ENCODE results near the gene ZBTB8B. TPM values are rescaled to one million over a fixed set of nuclear protein-coding genes. Genes with fewer than 3 reads are reported as not detected.
"Not testable (repeated sequence)": the region's sequence is repeated elsewhere in the genome, so short reads cannot be mapped to it uniquely, and the experiment has no call there.

ZBTB8B gene
- total RNA-seq, result not detected

DNA sequence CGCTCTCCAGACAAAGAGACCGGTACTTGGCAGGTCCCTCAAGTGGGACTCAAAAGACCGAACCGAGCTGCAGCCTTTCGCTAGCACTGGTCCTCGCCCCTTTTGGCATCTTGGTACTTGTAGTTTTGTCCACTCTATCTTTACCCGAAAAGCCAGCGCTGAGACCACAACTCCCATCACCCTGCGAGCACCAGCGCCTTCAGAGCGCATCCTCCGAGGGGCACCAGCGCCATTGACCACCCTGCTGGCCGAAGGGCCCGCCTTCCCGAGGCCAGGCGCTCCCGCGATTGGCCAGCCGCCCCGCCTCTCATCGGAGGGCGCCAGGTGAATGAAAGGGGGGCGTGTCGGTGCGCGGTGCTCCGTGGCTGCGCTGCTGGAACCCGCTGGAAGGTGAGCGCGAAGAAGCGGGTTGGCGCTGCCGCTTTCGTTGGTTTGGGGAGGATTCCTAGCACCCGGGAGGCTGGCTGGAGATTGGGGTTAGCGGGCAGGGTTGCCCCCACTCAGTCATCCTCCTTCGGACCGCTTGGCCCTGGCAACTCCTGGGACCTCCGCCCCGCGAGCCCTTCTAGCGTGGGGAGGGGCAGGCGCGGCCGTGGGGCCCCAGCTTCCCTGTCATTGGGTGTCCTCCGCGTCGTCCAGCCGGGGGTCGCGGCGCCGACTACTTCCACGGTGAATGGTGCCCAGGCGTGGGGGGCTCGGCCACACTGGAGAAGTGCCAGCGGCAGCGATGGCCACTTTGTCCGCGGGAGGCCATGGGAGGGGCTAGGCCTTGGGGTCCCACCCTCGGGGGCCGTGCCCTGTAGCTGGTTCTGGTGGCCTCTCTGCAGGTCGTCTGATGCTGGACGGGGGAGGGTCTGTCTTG, at the start of gene ZBTB8B:
Gene ZBTB8B (plus strand): TSS at position 357 of the 862 bp plus-strand sequence. CDS start 5,553 bp downstream, outside the sequence.
- Mint-ChIP-seq H3K9me3 (no peaks in the 10 kb centered on the region), H3K4me3 (peak within 1 kb of the TSS; percentile 17), H3K27ac (no peak within 1 kb of the TSS), H3K27me3 (peaks cover 46% of the 10 kb centered on the region), H3K36me3 (ENCODE audit: low read depth) (no peaks in the 10 kb centered on the region), H3K4me1 (peaks cover 10% of the 10 kb centered on the region)
- CTCF ChIA-PET, result interaction anchor here (0.9 to 1.1 kb wide), 2 partner anchors 15 to 56 kb away, joined by 3 read pairs; no protein-coding TSS in a partner anchor
- POLR2A ChIA-PET, result no interaction called here
- DNase-seq, result peak; percentile 17

DNA sequence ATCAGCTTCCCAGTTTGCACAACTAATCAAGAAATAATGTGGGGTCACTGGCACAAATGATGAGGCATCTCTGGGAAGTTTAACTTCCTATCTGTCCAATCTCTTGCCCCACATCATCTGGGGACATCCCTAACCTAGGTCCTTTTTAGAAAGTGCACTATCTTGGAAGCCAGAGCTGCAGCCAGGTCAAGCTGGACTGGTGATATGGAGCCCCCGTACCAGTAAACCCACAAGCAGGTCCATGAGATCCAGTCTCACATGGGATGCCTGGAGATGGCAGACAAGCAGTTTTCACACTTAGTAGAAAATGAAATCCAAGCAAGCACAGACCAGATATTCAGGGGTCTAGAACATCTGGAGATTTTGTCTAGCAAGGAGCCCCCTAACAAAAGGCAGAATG, 43.1 kb upstream of the ZBTB8B start:
- H3K27me3 Mint-ChIP-seq, result peaks cover 33% of the 10 kb centered on the region
- H3K27ac Mint-ChIP-seq, result no peak overlapping the region
- ChIA-PET POLR2A (no interaction called here), CTCF (no interaction called here)
- no peak for DNase-seq
- no peak overlapping the region for H3K4me3 Mint-ChIP-seq
- H3K36me3 Mint-ChIP-seq (ENCODE audit: low read depth), result no peaks in the 10 kb centered on the region
- H3K9me3 Mint-ChIP-seq, result no peaks in the 10 kb centered on the region
- H3K4me1 Mint-ChIP-seq, result no peaks in the 10 kb centered on the region

DNA sequence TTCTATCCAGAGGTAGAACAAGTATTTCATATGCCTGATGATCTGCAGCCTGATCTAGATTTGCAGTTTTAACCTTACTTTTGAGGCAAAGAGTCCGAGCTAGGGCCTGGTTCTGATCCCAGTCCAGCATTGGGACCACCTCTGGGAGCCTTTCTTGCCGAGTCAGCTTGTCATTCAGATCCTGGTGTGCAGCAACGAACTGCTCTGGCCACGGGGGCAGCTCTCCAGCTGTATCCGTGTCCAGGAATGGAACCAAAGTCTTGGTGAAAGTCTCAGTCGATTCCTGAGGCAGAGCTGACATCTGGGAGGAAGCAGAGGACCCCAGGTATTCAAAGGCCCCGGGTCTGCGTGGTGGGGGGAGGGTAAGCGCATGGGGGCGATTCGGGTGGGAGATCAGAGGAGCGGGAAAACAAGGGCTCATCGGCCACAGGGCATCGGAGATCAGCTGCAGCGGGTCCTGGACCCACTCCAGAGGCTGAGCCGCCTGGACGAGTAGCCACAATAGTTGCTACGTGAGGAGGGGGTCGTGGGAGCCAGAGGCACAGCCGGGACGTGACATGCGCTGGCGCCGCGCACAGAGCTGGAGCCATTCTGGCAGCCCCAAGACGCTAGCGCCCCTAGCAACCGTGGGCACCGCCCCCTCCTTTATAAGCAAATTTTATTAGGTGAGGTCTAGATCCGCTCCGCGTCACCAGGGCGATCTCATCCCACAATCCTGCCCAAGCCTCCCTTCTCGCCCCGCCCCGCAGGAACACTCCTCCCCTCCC, 38.2 kb upstream of the ZBTB8B start:
- CTCF ChIA-PET, result interaction anchor here (1.0 to 1.1 kb wide), 2 partner anchors 22 to 25 kb away, joined by 3 to 4 read pairs; no protein-coding TSS in a partner anchor
- peaks cover 55% of the 10 kb centered on the region for H3K27me3 Mint-ChIP-seq

GRCh38 chr1:32427264-32427963, 37.5 kb upstream of the ZBTB8B start:
- no peaks in the 10 kb centered on the region for H3K4me1 Mint-ChIP-seq
- H3K27ac Mint-ChIP-seq, result no peak overlapping the region
- POLR2A ChIA-PET, result interaction anchor here (1.2 kb wide), 1 partner anchor 354 kb away, joined by 3 read pairs; no protein-coding TSS in a partner anchor
- CTCF ChIA-PET, result no interaction called here
- H3K4me3 Mint-ChIP-seq, result no peak overlapping the region
- H3K27me3 Mint-ChIP-seq, result peaks cover 57% of the 10 kb centered on the region
- H3K36me3 Mint-ChIP-seq (ENCODE audit: low read depth), result no peaks in the 10 kb centered on the region
- DNase-seq, result no peak
- no peaks in the 10 kb centered on the region for H3K9me3 Mint-ChIP-seq

More for the DNA sequence above, 38.2 kb upstream of the ZBTB8B start:
- no peaks in the 10 kb centered on the region for H3K4me1 Mint-ChIP-seq
- DNase-seq, result no peak
- no peak overlapping the region for H3K27ac Mint-ChIP-seq
- H3K4me3 Mint-ChIP-seq, result no peak overlapping the region
- H3K36me3 Mint-ChIP-seq (ENCODE audit: low read depth), result no peaks in the 10 kb centered on the region
- POLR2A ChIA-PET, result interaction anchor here (1.2 kb wide), 1 partner anchor 353 kb away, joined by 3 read pairs; no protein-coding TSS in a partner anchor
- no peaks in the 10 kb centered on the region for H3K9me3 Mint-ChIP-seq

DNA sequence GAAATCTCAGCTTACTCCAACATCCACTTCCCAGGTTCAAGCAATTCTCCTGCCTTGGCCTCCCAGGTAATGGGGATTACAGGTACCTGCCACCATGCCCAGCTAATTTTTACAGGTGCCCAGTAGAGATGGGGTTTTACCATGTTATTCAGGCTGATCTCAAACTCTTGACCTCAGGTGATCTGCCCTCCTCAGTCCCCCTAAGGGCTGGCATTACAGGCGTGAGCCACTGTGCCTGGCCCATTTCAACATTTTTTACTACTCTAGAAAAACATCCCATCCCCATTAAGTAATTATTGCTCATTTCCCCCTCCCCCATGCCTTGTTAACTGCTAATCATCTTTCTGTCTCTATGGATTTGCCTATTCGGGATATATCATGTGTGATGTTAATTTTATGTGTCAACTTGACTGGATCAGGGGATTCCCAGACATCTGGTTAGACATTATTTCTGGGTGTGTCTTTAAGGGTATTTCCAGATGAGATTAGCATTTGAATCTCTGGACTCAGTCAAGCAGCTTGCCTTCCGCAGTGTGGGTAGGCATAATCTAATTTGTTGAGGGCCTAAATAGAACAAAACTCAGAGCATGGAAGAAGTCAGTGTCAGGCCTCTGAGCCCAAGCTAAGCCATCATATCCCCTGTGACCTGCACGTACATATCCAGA, 33.0 kb upstream of the ZBTB8B start:
- no peaks in the 10 kb centered on the region for H3K4me1 Mint-ChIP-seq
- CTCF ChIA-PET, result interaction anchor here (0.7 kb wide), 1 partner anchor 96 kb away, joined by 4 read pairs; no protein-coding TSS in a partner anchor
- H3K4me3 Mint-ChIP-seq, result no peak overlapping the region
- no peak overlapping the region for H3K27ac Mint-ChIP-seq
- no peaks in the 10 kb centered on the region for H3K9me3 Mint-ChIP-seq
- POLR2A ChIA-PET, result no interaction called here
- H3K27me3 Mint-ChIP-seq, result peaks cover 55% of the 10 kb centered on the region
- no peaks in the 10 kb centered on the region for H3K36me3 Mint-ChIP-seq (ENCODE audit: low read depth)
- no peak for DNase-seq

GRCh38 chr1:32438136-32438535, 26.7 kb upstream of the ZBTB8B start:
- CTCF ChIA-PET, result no interaction called here
- no peak overlapping the region for H3K27ac Mint-ChIP-seq
- H3K4me1 Mint-ChIP-seq, result no peaks in the 10 kb centered on the region
- no peak for DNase-seq
- no peaks in the 10 kb centered on the region for H3K36me3 Mint-ChIP-seq (ENCODE audit: low read depth)
- no peak overlapping the region for H3K4me3 Mint-ChIP-seq
- H3K27me3 Mint-ChIP-seq, result peaks cover 38% of the 10 kb centered on the region
- peaks cover 6% of the 10 kb centered on the region for H3K9me3 Mint-ChIP-seq
- POLR2A ChIA-PET, result no interaction called here

DNA sequence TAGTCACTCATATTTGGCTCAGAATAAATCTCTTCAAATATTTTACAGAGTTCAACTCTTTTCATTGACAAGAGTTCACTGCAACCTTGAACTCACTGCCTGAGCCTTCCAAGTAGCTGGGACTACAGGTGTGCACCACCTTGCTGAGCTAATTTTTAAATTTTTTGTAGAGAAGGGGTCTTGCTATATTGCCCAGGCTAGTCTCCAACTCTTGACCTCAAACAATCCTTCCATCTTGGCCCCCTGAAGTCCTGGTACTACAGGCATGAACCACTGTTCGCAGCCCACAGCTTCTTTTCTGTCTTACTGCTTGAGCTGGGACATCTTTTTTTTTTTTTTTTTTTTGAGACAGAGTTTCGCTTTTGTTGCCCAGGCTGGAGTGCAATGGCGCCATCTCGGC, 26.1 kb upstream of the ZBTB8B start:
- CTCF ChIA-PET, result interaction anchor here (0.7 kb wide), 1 partner anchor 146 kb away, joined by 3 read pairs; no protein-coding TSS in a partner anchor
- H3K4me1 Mint-ChIP-seq; H3K36me3 Mint-ChIP-seq (ENCODE audit: low read depth); H3K27ac Mint-ChIP-seq; POLR2A ChIA-PET; H3K9me3 Mint-ChIP-seq; DNase-seq; H3K4me3 Mint-ChIP-seq: not testable (repeated sequence)
- H3K27me3 Mint-ChIP-seq, result peaks cover 38% of the 10 kb centered on the region

- CTCF ChIA-PET; H3K4me3 Mint-ChIP-seq; H3K36me3 Mint-ChIP-seq (ENCODE audit: low read depth); DNase-seq; H3K27ac Mint-ChIP-seq; POLR2A ChIA-PET; H3K9me3 Mint-ChIP-seq; H3K4me1 Mint-ChIP-seq: not testable (repeated sequence)
- H3K27me3 Mint-ChIP-seq, result peaks cover 44% of the 10 kb centered on the region
These were observed 23.4 kb upstream of the ZBTB8B start for GRCh38 chr1:32441467-32441866.

DNA sequence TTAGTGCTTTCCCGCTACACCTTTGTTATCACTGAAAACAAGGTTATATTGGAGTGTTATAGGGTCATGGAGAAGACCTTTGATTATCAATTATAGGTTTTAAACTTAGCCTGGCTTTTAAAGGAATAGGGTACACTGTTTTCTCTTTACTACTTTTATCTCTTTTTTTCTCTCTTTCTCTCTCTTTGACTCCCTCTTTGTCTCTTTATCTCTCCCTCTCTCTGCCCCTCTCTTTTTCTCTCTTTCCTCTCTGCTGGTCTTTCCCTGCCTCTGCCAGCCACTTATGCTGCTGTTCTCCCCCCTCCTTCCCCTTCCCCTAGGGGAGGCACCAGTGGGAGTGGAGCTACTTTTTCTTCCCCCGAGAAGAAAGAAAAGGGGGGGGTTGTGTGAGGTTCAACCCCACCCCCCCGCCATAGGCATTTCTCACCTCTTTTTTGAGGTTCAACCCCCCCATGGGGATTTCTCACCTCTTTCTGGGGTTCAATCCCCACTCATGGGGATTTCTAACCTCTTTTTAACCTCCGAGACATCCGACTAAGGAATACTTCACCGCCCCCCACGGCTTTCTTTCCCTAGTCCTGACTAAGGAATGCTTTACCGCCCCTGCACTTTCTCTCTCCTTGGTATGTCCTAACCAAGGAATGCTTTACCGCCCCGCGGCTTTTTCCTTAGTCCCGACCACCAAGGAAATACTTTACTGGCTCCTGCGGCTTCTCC, 17.2 kb upstream of the ZBTB8B start:
- Mint-ChIP-seq H3K4me1 (no peaks in the 10 kb centered on the region), H3K36me3 (ENCODE audit: low read depth) (no peaks in the 10 kb centered on the region), H3K4me3 (no peak overlapping the region), H3K9me3 (no peaks in the 10 kb centered on the region), H3K27me3 (peaks cover 29% of the 10 kb centered on the region), H3K27ac (no peak overlapping the region)
- ChIA-PET POLR2A (no interaction called here), CTCF (no interaction called here)
- no peak for DNase-seq

- POLR2A ChIA-PET; H3K27ac Mint-ChIP-seq; H3K4me3 Mint-ChIP-seq; H3K9me3 Mint-ChIP-seq; H3K36me3 Mint-ChIP-seq (ENCODE audit: low read depth); H3K4me1 Mint-ChIP-seq: not testable (repeated sequence)
- DNase-seq, result peak; percentile 53
- CTCF ChIA-PET, result interaction anchor here (0.7 to 1.0 kb wide), 3 partner anchors 12 to 324 kb away, joined by 3 to 4 read pairs (median 4); no protein-coding TSS in a partner anchor
- H3K27me3 Mint-ChIP-seq, result peaks cover 25% of the 10 kb centered on the region
These were observed 16.6 kb upstream of the ZBTB8B start for GRCh38 chr1:32448186-32448772.

GRCh38 chr1:32448773-32449456, 16.0 kb upstream of the ZBTB8B start:
- no peaks in the 10 kb centered on the region for H3K4me1 Mint-ChIP-seq
- no peak overlapping the region for H3K27ac Mint-ChIP-seq
- no peaks in the 10 kb centered on the region for H3K36me3 Mint-ChIP-seq (ENCODE audit: low read depth)
- ChIA-PET CTCF (interaction anchor here (0.7 to 1.0 kb wide), 3 partner anchors 11 to 324 kb away, joined by 3 to 4 read pairs (median 4); no protein-coding TSS in a partner anchor), POLR2A (no interaction called here)
- no peaks in the 10 kb centered on the region for H3K9me3 Mint-ChIP-seq
- DNase-seq, result no peak
- H3K4me3 Mint-ChIP-seq, result no peak overlapping the region
- peaks cover 18% of the 10 kb centered on the region for H3K27me3 Mint-ChIP-seq
